GM12801 (cell line): ENCODE results near the gene AP1S2.

Experiments used
- TF ChIP-seq, protein P1 (sequence below): IDR thresholded peaks from one replicate; pipeline ENCODE4 v1.5.1; 2011; ENCODE audit warnings: control low read depth; ENCODE audit not compliant: insufficient read length; ENCODE audit errors: extremely low read depth

AP1S2 gene

DNA sequence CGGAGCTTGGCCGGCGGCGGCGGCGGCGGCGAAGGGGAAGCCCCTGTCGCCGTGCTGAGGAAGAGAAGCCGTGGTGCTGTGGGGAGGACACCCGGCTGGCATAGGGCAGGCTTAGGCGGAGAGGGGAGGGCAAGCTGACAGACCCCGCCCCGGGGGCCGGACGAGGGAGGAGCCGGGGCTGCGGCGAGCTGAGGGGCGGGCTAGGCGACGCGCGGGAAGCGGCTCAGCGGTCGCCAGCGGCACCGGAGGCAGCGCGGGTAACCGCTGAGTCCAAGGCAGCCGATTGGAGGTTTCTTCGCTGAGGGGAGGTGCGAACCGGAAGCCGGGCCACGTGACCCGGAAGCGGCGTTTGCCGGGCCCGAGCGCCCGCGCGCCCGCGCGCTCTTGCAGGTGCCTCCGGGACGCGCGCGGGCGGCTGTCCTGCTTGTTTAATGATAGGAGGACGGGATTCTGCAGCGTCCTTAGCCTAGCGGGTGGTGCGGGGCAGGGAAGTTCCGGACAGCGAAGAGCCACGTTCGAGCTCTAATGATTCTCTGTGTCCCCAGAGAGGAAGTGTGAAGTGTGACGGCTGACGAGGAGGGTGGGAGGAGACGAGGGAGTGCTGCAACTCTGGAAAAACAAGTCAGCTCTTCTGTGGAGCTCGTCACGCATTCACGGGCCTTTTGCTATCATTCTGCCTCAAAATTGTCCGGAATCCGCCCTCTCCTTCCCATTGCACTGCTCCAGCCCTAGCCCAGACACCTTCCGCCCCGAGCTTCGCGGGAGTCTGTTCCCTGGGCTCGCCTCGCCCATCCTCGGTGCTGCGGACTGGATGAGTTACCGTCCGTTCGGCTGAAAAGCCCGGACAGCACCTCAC lies at the start of gene AP1S2:
TSS of gene AP1S2 (minus strand) at position 102 of the 856 bp plus-strand sequence. CDS start 2,289 bp downstream, outside the sequence.
- TF ChIP-seq, protein P1, sequence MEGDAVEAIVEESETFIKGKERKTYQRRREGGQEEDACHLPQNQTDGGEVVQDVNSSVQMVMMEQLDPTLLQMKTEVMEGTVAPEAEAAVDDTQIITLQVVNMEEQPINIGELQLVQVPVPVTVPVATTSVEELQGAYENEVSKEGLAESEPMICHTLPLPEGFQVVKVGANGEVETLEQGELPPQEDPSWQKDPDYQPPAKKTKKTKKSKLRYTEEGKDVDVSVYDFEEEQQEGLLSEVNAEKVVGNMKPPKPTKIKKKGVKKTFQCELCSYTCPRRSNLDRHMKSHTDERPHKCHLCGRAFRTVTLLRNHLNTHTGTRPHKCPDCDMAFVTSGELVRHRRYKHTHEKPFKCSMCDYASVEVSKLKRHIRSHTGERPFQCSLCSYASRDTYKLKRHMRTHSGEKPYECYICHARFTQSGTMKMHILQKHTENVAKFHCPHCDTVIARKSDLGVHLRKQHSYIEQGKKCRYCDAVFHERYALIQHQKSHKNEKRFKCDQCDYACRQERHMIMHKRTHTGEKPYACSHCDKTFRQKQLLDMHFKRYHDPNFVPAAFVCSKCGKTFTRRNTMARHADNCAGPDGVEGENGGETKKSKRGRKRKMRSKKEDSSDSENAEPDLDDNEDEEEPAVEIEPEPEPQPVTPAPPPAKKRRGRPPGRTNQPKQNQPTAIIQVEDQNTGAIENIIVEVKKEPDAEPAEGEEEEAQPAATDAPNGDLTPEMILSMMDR, result no peak

DNA sequence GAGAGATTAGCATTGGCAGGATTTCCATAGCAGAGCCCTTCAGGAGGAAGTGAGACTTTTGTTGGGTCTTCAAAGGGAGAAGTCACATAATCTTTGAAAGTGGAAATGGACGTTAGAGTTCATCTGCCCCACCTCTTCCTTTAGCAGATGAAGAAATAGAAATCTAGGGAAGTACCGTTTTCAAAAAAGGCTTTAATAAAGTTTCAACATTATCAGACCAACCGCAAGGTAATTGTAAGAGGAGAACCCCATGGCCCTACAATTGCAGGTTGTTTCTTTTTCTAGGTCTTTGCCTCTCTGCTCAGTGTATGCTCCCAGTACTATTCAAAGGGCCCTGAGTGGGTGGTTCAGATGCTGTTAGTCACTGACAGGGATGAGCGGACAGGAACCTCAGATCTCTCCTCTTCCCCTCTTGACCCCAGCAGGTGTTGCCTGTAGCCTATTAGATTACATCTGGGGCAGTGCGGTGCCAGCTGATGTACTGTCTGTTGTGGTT lies 48.6 kb upstream of the AP1S2 start:
- TF ChIP-seq, protein P1, result no peak

DNA sequence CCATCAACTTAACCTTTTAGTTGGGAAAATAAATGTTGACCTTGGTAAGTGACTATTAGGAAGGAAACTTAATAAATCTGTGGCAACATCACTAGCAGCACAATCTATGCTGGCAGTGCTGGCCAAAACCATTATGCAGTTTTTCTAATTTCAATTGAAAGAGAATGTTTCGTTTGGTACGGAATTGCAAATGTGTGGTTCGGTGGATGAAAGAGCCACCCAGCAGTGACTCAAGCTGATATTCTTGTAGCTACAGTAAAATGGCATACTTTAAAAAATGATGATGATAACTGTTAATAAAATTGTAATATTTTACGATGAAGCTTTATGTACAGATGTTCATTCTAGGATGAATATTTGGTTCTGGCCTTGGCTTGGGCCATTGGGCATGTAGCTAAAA lies 40.7 kb upstream of the AP1S2 start:
- TF ChIP-seq, protein P1, result no peak

DNA sequence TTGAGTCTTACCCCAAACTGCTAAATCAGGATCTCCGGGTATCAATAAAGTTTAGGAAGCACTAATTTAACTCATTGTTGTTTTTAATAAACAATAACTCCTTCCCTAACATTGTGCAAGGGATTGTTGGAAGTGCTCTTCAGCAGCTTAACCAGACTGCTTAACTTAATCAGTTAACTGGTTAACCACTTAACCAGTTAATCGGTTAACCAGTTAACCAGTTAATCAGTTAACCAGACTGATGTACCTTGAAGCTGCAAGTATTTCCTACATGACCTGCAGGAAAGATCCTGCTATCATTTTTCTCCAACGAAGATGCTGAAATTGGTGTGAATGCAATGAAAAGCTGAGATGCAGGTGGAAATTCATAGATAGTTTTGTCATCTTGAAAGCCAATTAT lies 40.1 kb upstream of the AP1S2 start:
- TF ChIP-seq, protein P1, result no peak

DNA sequence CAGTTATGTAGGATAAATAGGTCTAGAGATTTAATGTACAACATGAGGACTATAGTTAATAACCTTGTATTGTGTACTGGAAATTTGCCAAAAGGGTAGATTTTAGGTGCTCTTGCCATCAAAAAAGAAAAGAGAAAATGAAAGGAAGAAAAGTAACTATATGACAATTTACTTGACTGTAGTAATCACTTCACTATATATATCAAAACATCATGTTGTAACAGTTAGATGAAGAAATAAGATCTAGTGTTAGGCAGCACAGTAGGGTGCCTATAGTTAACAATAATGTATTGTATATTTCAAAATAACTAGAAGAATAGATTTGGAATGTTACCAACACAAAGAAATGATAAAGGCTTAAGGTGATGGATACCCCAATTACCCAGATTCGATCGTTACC lies 35.9 kb upstream of the AP1S2 start:
- TF ChIP-seq, protein P1, result no peak

DNA sequence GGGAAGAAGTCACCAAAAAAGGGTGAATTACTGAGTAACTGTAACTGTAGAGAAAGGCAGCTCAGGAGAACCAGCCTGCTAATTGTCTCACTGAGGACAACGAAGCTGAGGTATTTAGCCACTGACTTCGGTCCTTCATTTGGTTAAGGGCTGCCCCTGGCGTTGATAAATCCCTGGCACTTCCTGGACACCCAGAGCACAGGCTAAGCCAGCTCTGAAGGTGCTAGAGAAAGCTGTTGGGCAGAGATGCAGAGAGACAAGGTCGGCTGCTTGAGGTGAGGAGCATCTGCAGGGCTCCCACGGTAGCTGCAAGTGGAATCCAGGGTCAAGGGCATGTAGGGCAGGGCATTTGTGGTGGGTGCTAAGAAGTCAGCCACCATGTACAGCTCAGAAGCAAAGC lies 33.4 kb upstream of the AP1S2 start:
- TF ChIP-seq, protein P1, result no peak

DNA sequence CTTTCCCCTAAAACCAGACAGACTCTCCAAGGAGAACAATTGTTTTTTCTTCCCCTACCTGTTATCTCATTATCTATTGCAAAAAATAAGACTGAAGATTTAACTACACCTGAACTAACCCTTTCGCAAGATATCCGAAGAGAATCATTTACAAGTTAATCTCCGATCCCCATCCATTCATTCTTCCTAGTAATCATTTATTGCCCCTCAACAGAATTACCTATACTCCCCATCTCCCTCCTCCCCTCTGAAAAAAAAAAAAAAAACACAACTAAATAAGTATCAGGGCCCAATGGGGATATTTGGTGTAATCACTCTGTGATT lies 28.9 kb upstream of the AP1S2 start:
- TF ChIP-seq, protein P1, result no peak
